ENCODE results near the gene GNG12. TPM values are rescaled to one million over a fixed set of nuclear protein-coding genes. Genes with fewer than 3 reads are reported as not detected.

The GNG12 gene
- total and polyA plus RNA-seq, 11 donors = 7.7 to 80.2 (median 44.6) TPM

- Histone ChIP-seq H3K27ac (no peak overlapping the region), H3K4me1 (peaks cover 0 to 51% (median 17%) of the 10 kb centered on the region in 12 donors), H3K4me3 (no peak overlapping the region), H3K36me3 (no peaks in the 10 kb centered on the region), H3K9me3 (peaks cover 0 to 6% (median 0%) of the 10 kb centered on the region in 12 donors), H3K27me3 (no peaks in the 10 kb centered on the region)
- no peak for TF ChIP-seq POLR2A (IDR thresholded peaks at IDR 0.05)
- TF ChIP-seq CTCF (IDR thresholded peaks at IDR 0.05) = no peak
- 95 to 98% (median 97%) methylated on average over 2 of the region's 2 CpGs for WGBS, 4 donors
- ATAC-seq (no peak), DNase-seq (no peak)
- intact Hi-C loops (cut with DNase I) = loop anchor here in 1 of 10 donors (10.0 kb wide), 1 partner anchor 227 kb away; no protein-coding TSS in a partner anchor
Observed at GRCh38 chr1:67787746-67788145, 45.5 kb downstream of the GNG12 start.

- Histone ChIP-seq H3K36me3 (no peaks in the 10 kb centered on the region), H3K4me3 (no peak overlapping the region), H3K27ac (peak overlapping the region in 5 of 12 donors; percentile 10 to 69 (median 50)), H3K9me3 (peaks cover 0 to 6% (median 0%) of the 10 kb centered on the region in 12 donors), H3K4me1 (peaks cover 0 to 34% (median 13%) of the 10 kb centered on the region in 12 donors), H3K27me3 (no peaks in the 10 kb centered on the region)
- no peak for TF ChIP-seq POLR2A (IDR thresholded peaks at IDR 0.05)
- no peak for DNase-seq
- 63 to 81% (median 74%) methylated on average over 4 of the region's 4 CpGs for WGBS, 4 donors
- peak in 2 of 4 donors; percentile 47 to 76 for ATAC-seq
- intact Hi-C loops (cut with DNase I) = loop anchor here in 1 of 10 donors (10.0 kb wide), 1 partner anchor 229 kb away; no protein-coding TSS in a partner anchor
Observed at GRCh38 chr1:67785847-67786753, 47.2 kb downstream of the GNG12 start.

- no peak for DNase-seq
- Histone ChIP-seq H3K36me3 (no peaks in the 10 kb centered on the region), H3K27me3 (no peaks in the 10 kb centered on the region), H3K4me3 (no peak overlapping the region), H3K9me3 (peaks cover 0 to 6% (median 0%) of the 10 kb centered on the region in 12 donors), H3K27ac (no peak overlapping the region), H3K4me1 (peaks cover 0 to 41% (median 13%) of the 10 kb centered on the region in 12 donors)
- intact Hi-C loops (cut with DNase I) = loop anchor here in 1 of 10 donors (10.0 kb wide), 1 partner anchor 230 kb away; no protein-coding TSS in a partner anchor
- TF ChIP-seq POLR2A (IDR thresholded peaks at IDR 0.05) (no peak), CTCF (IDR thresholded peaks at IDR 0.05) (no peak)
- WGBS, 4 donors = 91 to 94% (median 93%) methylated on average over 6 of the region's 6 CpGs
- ATAC-seq = no peak
Observed at GRCh38 chr1:67784545-67785186, 48.6 kb downstream of the GNG12 start.

GRCh38 chr1:67780637-67781036, 52.6 kb downstream of the GNG12 start:
- Histone ChIP-seq H3K36me3 (peaks cover 0 to 6% (median 0%) of the 10 kb centered on the region in 9 donors), H3K9me3 (peaks cover 0 to 6% (median 0%) of the 10 kb centered on the region in 12 donors), H3K27me3 (no peaks in the 10 kb centered on the region), H3K4me1 (peaks cover 0 to 28% (median 7%) of the 10 kb centered on the region in 12 donors), H3K27ac (peak overlapping the region in 1 of 12 donors; percentile 26), H3K4me3 (no peak overlapping the region)
- DNase-seq (no peak), ATAC-seq (peak in 3 of 4 donors; percentile 26 to 59 (median 36))
- 71 to 96% (median 86%) methylated on average over 2 of the region's 2 CpGs for WGBS, 4 donors
- TF ChIP-seq CTCF (IDR thresholded peaks at IDR 0.05) (no peak), POLR2A (IDR thresholded peaks at IDR 0.05) (no peak)
- intact Hi-C loops (cut with DNase I) = loop anchor here in 1 of 10 donors (10.0 kb wide), 1 partner anchor 234 kb away; no protein-coding TSS in a partner anchor

Data from heart left ventricle (tissue), 16 donors.